GM21515 (cell line): ENCODE results near the gene MGLL.
"Not testable (repeated sequence)": the region's sequence is repeated elsewhere in the genome, so short reads cannot be mapped to it uniquely, and the experiment has no call there.

Experiments used
- ATAC-seq: cut with Tn5 transposase; IDR thresholded peaks from one replicate; pipeline ENCODE4 v1.9.1; 2021; ENCODE audit not compliant: unreplicated experiment

MGLL gene

DNA sequence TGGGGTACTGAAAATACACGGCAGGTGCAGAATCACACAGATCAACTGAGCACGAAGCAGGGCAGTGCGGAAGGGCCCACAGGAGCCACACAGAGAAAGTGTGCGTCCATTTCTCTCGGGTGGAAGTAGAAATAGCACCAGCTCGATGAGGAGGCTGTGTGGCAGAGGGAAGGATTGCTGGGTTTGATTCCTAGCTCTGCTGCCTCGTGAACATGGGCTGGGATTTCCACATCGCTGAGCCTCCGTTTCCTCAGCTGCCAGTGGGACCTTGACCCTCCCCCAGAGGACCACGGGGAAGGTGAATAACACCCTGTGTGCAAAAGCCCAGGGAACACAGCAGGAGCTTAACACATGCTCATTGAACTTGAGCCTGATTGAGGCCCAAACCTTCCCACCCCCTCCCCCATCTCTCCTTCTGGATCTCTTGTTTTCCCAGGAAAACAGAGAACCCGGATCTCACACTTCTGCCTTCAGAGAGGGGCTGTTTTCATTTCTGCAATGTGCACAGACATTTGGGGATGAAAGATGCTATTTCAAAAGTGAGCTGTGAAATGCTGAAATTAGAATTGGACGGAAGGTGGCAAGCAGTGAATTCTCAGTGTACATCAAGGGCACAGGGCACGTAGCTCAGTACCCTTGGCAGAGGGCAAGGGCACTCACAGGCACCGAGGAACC, 111.2 kb downstream of the MGLL start:
- no peak for ATAC-seq

- no peak for ATAC-seq
Observed at GRCh38 chr3:127710155-127710941, 112.0 kb downstream of the MGLL start.

GRCh38 chr3:127709320-127710060, 112.8 kb downstream of the MGLL start:
- ATAC-seq = no peak

- no peak for ATAC-seq
Observed at GRCh38 chr3:127708837-127709236, 113.5 kb downstream of the MGLL start.

DNA sequence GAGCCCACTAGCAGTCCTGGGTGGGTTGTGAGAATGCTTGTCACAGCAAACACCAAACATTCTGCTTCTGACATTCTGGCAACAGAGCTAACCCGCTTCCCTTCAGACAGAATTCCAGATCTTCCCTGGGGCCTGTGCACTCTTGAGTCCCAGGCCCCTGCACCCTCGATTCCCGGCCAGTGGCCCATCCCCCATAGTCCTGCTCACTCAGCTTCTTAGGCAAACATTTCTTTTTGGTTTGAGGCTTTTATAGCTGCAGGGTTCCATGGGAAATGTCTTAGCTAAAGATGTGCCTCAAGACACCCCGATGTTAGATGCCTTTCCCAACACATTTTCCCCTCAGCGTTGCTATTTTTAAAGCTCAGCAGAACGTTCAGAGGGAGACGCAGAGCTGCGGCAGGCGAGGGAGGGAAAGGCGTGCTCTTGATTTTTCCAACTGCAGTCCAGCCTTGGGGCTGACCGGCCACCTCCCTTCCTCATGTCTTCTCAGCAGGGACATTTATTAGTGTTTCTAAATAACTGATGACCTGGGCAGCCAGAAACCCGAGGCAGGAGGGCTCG, 114.4 kb downstream of the MGLL start:
- no peak for ATAC-seq

DNA sequence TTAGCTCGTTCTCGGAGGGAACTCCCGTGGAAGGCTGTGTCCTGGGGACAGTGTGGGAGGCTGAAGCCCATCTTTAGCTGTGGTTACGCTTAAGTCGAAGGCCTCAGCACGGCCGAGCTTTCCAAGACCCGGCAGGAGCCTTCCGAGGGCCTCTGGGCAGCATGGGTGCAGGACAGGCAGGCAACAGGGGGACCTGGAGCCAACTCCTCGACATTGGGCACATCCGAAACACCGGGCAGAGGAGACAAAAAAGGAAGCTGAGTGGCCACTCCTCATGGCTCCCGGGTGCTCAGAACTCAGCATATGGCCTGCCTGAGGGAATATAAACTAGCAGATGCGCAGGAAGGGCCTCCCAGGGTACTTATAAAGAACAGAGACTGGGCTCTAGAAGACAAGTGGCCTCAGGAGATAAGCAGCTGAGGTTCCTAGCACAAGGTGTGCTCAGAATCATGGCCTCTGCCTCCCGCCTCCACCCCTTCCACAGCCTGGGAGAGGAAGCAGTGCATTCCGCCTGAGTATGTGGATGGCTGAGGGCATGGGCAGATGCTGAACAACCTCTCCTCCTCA, 115.4 kb downstream of the MGLL start:
- ATAC-seq = no peak

DNA sequence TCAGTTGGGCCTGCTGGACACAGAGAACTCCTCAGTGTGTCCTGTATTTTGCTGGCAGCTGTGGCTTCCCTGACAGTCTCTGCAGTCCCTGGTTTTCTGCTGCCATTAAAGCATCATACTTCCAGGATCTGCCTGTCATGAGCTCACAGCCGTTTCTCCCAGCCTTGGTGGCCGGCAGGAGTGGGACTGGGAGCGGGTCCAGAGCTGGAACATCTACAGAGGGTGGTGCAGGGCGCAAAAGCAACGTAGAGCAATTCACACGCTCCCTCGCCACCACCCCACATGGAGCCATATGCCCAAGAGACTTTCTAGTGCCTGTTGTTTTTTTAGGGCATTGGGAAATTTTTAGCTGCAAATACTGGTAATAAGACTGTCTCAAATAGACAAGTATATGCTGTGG, 116.0 kb downstream of the MGLL start:
- no peak for ATAC-seq

DNA sequence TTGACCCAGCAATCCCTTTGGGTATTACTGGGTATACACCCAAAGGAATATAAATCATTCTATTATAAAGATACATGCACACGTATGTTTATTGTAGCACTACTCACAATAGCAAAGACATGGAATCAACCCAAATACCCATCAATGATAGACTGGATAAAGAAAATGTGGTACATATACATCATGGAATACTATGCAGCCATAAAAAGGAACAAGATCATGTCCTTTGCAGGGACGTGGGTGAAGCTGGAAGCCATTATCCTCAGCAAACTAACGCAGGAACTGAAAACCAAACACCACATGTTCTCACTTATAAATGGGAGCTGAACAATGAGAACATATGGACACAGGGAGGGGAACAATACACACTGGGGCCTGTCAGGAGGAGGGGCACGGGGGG, 117.5 kb downstream of the MGLL start:
- ATAC-seq = not testable (repeated sequence)

- no peak for ATAC-seq
Observed at GRCh38 chr3:127702151-127702578, 120.2 kb downstream of the MGLL start.

DNA sequence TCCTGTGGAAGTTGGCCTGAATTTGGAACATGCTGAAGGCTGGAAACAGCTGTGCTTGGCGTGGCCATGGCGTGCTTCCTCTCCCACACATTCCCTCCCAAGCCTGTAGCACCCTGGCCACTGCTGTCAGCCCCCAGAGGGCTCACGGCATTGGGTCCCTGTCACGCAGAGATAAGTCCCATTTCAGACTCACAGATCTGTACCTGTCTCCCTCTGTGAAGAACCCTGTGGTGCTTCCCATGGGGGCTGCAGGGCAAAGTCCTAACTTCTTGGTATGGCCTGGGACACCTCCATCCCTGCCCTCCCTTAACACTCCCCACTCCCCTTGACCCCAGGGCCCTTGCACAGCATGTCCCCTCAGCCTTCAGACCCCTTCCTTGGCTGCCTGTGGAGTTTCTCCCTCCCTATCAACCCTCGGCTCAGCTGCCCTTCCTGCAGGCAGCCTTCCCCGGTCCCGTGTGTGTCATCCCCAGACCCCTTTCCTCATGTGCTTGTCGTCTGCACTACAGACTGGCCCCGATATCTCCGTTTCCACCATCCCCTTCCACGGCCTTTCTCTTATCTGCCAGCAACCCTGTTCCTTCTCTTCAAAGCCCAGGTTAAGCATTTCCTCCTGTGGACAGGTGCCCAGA, 120.9 kb downstream of the MGLL start:
- no peak for ATAC-seq

DNA sequence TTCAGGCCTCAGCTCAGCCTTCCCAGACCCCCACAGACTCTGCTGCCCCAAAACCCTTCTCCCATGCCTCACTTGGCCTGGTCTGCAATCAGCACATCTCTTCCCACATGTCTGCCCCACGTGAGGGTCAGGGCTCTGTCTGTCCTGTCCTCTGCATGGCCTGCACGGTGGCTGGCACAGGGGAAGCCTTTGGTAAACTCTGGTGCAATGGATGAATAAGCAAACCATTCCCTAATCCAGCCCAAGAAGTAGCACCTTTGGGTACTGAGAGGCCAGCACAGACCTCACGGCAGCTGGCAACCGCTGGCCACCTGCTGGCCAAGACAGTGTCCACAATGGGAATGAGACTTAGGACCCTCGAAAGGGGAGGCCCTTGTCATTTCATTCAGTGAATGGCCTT, 121.9 kb downstream of the MGLL start:
- ATAC-seq = no peak

GRCh38 chr3:127699416-127700300, 122.7 kb downstream of the MGLL start:
- ATAC-seq = no peak

DNA sequence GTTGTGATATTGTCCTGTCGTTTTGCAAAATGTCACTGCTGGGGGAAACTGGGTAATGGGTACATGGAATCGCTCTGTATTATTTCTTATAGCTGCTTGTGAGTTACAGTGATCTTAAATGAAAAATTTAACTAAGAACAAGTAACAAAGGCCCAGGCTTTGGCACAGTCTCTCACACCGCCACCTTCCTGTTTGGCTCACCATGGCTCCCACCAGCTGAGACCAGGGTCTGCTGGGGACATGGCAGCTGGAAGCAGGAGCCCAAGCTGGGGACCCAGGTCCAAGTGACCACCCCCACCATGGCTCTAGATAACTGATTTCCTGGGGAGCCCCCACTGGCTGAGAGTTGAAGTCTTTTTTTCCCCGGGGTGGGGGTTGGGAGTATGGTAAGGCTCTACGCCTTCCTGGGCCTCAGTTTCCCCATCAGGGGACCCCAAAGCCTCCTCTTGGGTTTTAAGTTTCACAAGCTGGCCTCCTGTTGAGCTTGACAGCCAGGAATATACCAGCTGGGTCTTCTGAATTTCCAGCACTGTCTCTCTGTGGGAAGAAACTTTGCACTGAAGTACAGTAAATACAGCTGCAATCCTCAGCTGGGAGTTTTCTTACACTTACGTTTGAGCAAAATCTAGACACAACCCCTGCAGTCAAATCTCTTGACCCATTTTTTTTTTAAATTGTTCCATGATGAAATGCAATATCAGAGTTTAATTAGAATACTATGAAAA, 123.5 kb downstream of the MGLL start:
- no peak for ATAC-seq

GRCh38 chr3:127698286-127698685, 124.0 kb downstream of the MGLL start:
- no peak for ATAC-seq

DNA sequence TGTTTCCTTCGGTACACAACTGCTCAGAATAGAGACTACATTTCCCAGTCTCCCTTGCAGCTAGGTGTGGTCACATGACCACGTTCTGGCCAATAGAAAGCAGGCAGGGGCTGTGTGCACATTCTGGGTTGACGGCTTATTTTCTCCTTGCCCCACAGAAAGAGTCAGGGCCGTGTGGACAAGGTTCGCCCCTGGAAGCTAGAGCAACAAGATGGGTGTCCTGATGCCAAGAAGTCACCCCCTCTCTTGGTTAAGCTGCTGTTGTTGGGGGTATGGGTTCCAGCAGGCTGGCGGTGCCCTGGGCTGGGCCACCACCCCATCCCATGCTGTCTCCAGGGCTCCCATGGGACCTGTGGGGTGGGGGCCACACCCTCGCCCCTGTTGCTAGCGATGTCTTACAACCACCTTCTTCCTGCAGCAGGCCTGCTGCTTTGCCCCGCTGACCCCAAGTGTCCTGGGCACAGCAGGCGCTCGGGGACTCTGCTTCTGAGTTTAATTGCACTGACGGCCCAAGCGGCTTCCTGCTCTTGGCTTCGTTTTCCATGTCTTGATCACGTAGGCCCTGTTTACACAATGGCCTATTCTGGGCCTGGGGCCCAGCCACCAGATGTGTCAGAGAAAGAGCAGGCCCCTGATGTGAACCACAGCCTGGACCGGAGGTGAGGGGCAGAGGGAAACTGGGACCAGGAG, 124.6 kb downstream of the MGLL start:
- peak; percentile 78 for ATAC-seq

DNA sequence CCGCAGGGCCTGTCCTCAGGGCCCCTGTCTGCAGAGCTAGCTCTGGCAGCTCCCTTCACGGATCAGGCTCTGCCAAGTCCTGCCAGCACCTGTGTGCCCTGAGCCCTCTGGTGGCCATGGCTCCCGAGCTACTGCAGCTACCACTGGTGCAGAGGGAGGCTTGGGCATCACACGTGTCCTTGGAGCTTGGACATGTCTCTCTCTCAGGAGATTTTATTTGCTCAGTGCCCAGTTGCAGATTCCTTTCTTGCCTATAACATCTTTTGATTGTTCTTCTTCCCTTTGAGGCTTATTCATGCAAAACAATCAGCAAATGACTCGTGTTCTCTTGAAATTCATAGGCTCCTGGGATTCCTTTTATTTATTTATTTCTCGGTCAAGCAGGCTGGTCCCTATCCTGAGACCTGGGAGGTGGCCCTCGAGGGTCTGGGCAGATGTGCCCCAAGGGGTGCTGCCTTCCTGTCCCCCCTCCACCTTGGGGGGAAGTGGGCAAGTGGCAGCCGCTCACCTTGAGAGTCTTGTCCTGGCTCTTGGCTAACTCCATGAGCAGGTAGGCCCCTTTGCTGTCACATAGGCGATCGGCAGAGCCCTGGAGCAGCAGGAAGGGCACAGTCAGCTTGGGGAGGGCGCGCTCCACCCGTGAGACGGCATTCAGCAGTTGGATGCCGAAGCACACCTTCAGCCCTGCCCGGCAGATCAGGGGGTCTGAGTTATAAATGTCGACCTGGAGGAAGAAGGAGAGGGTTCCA, 127.7 kb downstream of the MGLL start:
- ATAC-seq = no peak

- no peak for ATAC-seq
Observed at GRCh38 chr3:127693336-127693843, 128.9 kb downstream of the MGLL start.
